MM.1S (cell line): ENCODE measurements around the gene NKIRAS1.

ENCODE experiments used
- DNase-seq: peaks from one replicate; pipeline ENCODE4 v3.0.0-alpha.2; 2015
- H2AFZ ChIP-seq: fragments of 300-600 bp; sonication (generic); 2 replicates; pipeline ENCODE4 v1.6.0; 2016; ENCODE audit warnings: antibody characterized with exemption, low read length
- H3F3A ChIP-seq: fragments of 300-600 bp; sonication (generic); 2 replicates; pipeline ENCODE4 v1.6.1; 2016; ENCODE audit warnings: mild to moderate bottlenecking, antibody characterized with exemption, low read length, moderate library complexity, mixed read lengths; ENCODE audit not compliant: insufficient read depth
- H3K27ac ChIP-seq: fragments of 300-600 bp; sonication (generic); 2 replicates; pipeline ENCODE4 v1.5.1; 2016; ENCODE audit warnings: mild to moderate bottlenecking, low read length
- H3K27me3 ChIP-seq: fragments of 300-600 bp; sonication (generic); replicated peaks from 2 replicates; pipeline ENCODE4 v1.6.0; 2016; ENCODE audit warnings: low read length; ENCODE audit not compliant: insufficient read depth
- H3K36me3 ChIP-seq: fragments of 300-600 bp; sonication (generic); replicated peaks from 2 replicates; pipeline ENCODE4 v1.6.1; 2016; ENCODE audit warnings: mild to moderate bottlenecking, low read length, mixed read lengths; ENCODE audit not compliant: insufficient read depth
- H3K4me1 ChIP-seq: fragments of 300-600 bp; sonication (generic); 2 replicates; pipeline ENCODE4 v1.6.1; 2016; ENCODE audit warnings: low read length, mixed read lengths
- H3K4me2 ChIP-seq: fragments of 300-600 bp; sonication (generic); 2 replicates; pipeline ENCODE4 v1.6.0; 2016; ENCODE audit warnings: low read depth, low read length
- H3K4me3 ChIP-seq: fragments of 300-600 bp; sonication (generic); 2 replicates; pipeline ENCODE4 v1.5.1; 2016; ENCODE audit warnings: low read length, mixed read lengths
- H3K79me2 ChIP-seq: fragments of 300-600 bp; sonication (generic); 2 replicates; pipeline ENCODE4 v1.6.1; 2016; ENCODE audit warnings: mixed run types, low read length, mixed read lengths
- H3K9ac ChIP-seq: fragments of 300-600 bp; sonication (generic); 2 replicates; pipeline ENCODE4 v1.6.1; 2016; ENCODE audit warnings: low read length, mixed read lengths
- H3K9me2 ChIP-seq: fragments of 300-600 bp; sonication (generic); replicated peaks from 2 replicates; pipeline ENCODE4 v1.6.1; 2016; ENCODE audit warnings: mild to moderate bottlenecking, low read length, mixed read lengths; ENCODE audit not compliant: insufficient read depth
- H3K9me3 ChIP-seq: fragments of 300-600 bp; sonication (generic); replicated peaks from 2 replicates; pipeline ENCODE4 v1.6.1; 2016; ENCODE audit warnings: mild to moderate bottlenecking, low read length, mixed read lengths; ENCODE audit not compliant: insufficient read depth
- H4K20me1 ChIP-seq: fragments of 300-600 bp; sonication (generic); 2 replicates; pipeline ENCODE4 v1.6.1; 2016; ENCODE audit warnings: mild to moderate bottlenecking, low read length, moderate library complexity, mixed read lengths; ENCODE audit not compliant: insufficient read depth
- EZH2 ChIP-seq: fragments of 300-600 bp; sonication (generic); optimal IDR thresholded peaks from 2 replicates; pipeline ENCODE3; 2017; ENCODE audit warnings: low read depth, mild to moderate bottlenecking, antibody characterized with exemption, low read length, mixed read lengths
- EZH2phosphoT487 ChIP-seq: fragments of 300-600 bp; sonication (generic); IDR thresholded peaks from 2 replicates; pipeline ENCODE4 v1.6.1; 2018; ENCODE audit warnings: antibody characterized with exemption, low read length
- TF ChIP-seq, protein P1 (sequence below): fragments of 300-600 bp; sonication (generic); IDR thresholded peaks from 2 replicates; pipeline ENCODE4 v1.5.1; 2016; ENCODE audit warnings: antibody characterized with exemption, low read length, mixed read lengths

The NKIRAS1 gene

DNA sequence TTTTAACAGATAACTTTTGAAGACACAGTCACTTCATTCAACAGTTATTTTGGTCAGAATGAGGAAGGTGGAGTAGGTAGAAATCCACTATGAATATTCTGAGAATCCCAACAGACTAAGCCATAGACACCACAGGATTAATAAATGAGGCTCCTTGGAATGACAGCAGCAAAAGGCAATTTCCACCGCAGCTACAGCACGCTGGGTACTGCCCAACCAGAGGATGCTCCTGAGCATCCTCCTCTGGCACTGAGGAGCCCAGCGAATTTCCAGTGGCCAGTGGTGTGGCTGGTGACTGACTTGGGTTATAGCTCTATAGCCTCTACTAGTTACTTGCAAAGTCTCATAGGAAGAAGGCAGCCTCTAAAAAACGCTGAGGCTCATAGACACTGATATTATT lies 24.6 kb upstream of the NKIRAS1 start:
- H2AFZ ChIP-seq = no peak overlapping the region

DNA sequence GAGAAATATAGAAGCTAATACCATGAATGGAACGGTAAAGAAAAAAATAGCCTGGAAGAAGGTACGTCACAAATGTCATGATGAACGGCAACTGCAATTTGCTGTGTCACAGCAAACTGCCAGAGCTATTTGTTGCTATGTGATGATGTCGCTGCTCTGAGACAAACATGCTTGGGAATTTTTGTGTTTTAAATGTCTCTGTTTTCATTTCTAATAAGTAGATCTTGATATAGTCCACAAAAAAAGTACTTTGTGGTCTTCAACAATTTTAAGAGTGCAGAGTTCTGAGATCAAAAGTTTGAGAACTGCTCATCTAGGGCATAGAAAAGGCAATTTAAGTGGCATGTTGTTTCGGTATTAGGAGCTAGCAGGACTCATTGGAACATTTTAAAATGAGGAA lies 24.0 kb upstream of the NKIRAS1 start:
- Histone ChIP-seq H3K79me2 (no peaks in the 10 kb centered on the region), H3K27me3 (no peaks in the 10 kb centered on the region), H3K9me2 (no peaks in the 10 kb centered on the region), H3K4me1 (no peaks in the 10 kb centered on the region), H3F3A (no peaks in the 10 kb centered on the region), H3K4me3 (no peak overlapping the region), H3K9me3 (no peaks in the 10 kb centered on the region), H2AFZ (no peak overlapping the region), H3K27ac (no peak overlapping the region), H4K20me1 (no peaks in the 10 kb centered on the region), H3K36me3 (no peaks in the 10 kb centered on the region), H3K9ac (no peak overlapping the region), H3K4me2 (no peak overlapping the region)
- no peak for TF ChIP-seq EZH2
- no peak for DNase-seq

More for the DNA sequence above, 24.6 kb upstream of the NKIRAS1 start:
- DNase-seq = no peak
- Histone ChIP-seq H3K4me2 (no peak overlapping the region), H3F3A (0 out of 2 replicates have a peak, but pooled peaks cover 3% of the 10 kb centered on the region), H3K27me3 (no peaks in the 10 kb centered on the region), H3K9ac (no peak overlapping the region), H4K20me1 (no peaks in the 10 kb centered on the region), H3K9me3 (no peaks in the 10 kb centered on the region), H3K9me2 (no peaks in the 10 kb centered on the region), H3K27ac (no peak overlapping the region), H3K4me1 (no peaks in the 10 kb centered on the region), H3K36me3 (no peaks in the 10 kb centered on the region), H3K4me3 (no peak overlapping the region), H3K79me2 (peaks cover 4% of the 10 kb centered on the region)
- TF ChIP-seq EZH2phosphoT487 = no peak
- TF ChIP-seq, protein P1, sequence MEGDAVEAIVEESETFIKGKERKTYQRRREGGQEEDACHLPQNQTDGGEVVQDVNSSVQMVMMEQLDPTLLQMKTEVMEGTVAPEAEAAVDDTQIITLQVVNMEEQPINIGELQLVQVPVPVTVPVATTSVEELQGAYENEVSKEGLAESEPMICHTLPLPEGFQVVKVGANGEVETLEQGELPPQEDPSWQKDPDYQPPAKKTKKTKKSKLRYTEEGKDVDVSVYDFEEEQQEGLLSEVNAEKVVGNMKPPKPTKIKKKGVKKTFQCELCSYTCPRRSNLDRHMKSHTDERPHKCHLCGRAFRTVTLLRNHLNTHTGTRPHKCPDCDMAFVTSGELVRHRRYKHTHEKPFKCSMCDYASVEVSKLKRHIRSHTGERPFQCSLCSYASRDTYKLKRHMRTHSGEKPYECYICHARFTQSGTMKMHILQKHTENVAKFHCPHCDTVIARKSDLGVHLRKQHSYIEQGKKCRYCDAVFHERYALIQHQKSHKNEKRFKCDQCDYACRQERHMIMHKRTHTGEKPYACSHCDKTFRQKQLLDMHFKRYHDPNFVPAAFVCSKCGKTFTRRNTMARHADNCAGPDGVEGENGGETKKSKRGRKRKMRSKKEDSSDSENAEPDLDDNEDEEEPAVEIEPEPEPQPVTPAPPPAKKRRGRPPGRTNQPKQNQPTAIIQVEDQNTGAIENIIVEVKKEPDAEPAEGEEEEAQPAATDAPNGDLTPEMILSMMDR = no peak
- no peak for TF ChIP-seq EZH2

DNA sequence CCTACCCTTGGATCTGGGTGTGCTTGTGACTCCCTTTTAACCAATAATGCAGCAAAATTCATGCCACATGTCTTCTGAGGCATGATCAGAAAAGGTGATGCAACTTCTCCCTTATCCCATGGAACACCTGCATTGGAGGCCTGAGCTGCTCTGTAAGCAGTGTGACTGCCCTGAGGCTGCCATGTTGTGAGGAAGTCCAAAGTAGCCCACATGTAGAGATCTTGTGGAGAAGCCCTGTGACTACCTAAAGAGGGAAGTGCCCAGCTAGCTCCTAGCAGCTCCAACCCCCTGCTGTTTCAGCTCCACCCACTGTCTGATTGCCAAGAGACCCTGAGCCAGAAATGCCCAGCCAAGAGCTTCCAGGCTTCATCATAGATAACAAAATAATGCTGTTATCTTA lies 21.9 kb upstream of the NKIRAS1 start:
- Histone ChIP-seq H4K20me1 (no peaks in the 10 kb centered on the region), H3K79me2 (no peaks in the 10 kb centered on the region), H3K27me3 (no peaks in the 10 kb centered on the region), H3K4me3 (no peak overlapping the region), H2AFZ (no peak overlapping the region), H3K4me2 (no peak overlapping the region), H3K4me1 (no peaks in the 10 kb centered on the region), H3F3A (no peaks in the 10 kb centered on the region), H3K36me3 (no peaks in the 10 kb centered on the region), H3K27ac (no peak overlapping the region), H3K9me2 (no peaks in the 10 kb centered on the region), H3K9ac (no peak overlapping the region), H3K9me3 (no peaks in the 10 kb centered on the region)
- DNase-seq = no peak
- TF ChIP-seq EZH2phosphoT487 (no peak), EZH2 (no peak)
- TF ChIP-seq, protein P1 = no peak

DNA sequence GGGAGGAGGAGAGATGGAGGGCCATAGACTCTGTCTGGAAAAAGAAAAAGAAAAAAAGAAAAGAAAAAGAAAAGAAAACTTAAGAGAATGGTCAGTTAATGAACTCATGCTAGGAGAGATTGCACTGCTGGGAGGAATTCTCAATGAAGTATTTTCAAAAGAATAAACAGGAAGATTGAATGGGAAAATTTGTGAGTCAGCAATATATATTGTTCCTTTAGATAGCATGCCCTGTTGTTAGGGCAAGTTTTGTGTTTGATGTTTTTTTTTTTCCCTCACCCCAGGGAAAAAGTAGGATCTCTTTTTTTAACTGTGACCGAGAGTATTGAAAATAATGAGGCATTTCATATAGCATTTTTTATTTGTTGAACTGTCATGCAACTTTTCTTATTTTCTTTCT lies 20.5 kb upstream of the NKIRAS1 start:
- Histone ChIP-seq H3K27ac (no peak overlapping the region), H3F3A (no peaks in the 10 kb centered on the region), H3K36me3 (no peaks in the 10 kb centered on the region), H3K9me3 (no peaks in the 10 kb centered on the region), H2AFZ (no peak overlapping the region), H3K4me2 (no peak overlapping the region), H3K9ac (no peak overlapping the region), H4K20me1 (no peaks in the 10 kb centered on the region), H3K4me1 (no peaks in the 10 kb centered on the region), H3K27me3 (no peaks in the 10 kb centered on the region), H3K79me2 (no peaks in the 10 kb centered on the region), H3K4me3 (no peak overlapping the region), H3K9me2 (no peaks in the 10 kb centered on the region)
- no peak for TF ChIP-seq EZH2phosphoT487
- no peak for DNase-seq
